Measurements from ENCODE around the gene S100P.

- no peak for TF ChIP-seq CTCF (conservative IDR thresholded peaks at IDR 0.05; ENCODE audit: low read length)
- TF ChIP-seq EZH2phosphoT487 (IDR thresholded peaks at IDR 0.05; ENCODE audit: borderline replicate concordance, low read depth, low read length) = no peak
Measured at GRCh38 chr4:6644792-6645530, 48.7 kb upstream of the S100P start.

Measured in OCI-LY7 (cell line).